Neutrophil (primary cell): Measurements from ENCODE around the gene SMAP2.

Experiments used
- H3K27ac ChIP-seq: fragments of 200-600 bp; sonication (generic); 2 replicates; pipeline ENCODE4 v1.5.1; 2016; ENCODE audit warnings: mild to moderate bottlenecking, moderate library complexity
- H3K27me3 ChIP-seq: fragments of 200-600 bp; sonication (generic); 2 replicates; pipeline ENCODE4 v1.6.0; 2016; ENCODE audit warnings: mild to moderate bottlenecking
- H3K36me3 ChIP-seq: fragments of 200-600 bp; sonication (generic); 2 replicates; pipeline ENCODE4 v1.5.1; 2017
- H3K4me1 ChIP-seq, 2 experiments: fragments of 200-600 bp in 1 of 2; sonication (generic) in 1 of 2; 1 replicate in 1 of 2; 2 replicates in 1 of 2; pipeline versions ENCODE4 v1.5.1 to v1.6.1; 2013 to 2016; ENCODE audit warnings: low read depth in 1 of 2, low read length in 1 of 2, mild to moderate bottlenecking in 1 of 2, moderate library complexity in 1 of 2; ENCODE audit not compliant: control insufficient read depth in 1 of 2, insufficient read depth in 1 of 2
- H3K4me3 ChIP-seq, 2 experiments: fragments of 200-600 bp in 1 of 2; sonication (generic) in 1 of 2; 1 replicate in 1 of 2; 2 replicates in 1 of 2; pipeline ENCODE4 v1.5.1; 2013 to 2016; ENCODE audit warnings: low read depth in 1 of 2, low read length in 1 of 2, mild to moderate bottlenecking in 1 of 2, moderate library complexity in 1 of 2
- H3K9me3 ChIP-seq: fragments of 200-600 bp; sonication (generic); 2 replicates; pipeline ENCODE4 v1.5.1; 2016
- TF ChIP-seq, protein P1 (sequence below): fragments of 200-600 bp; sonication (generic); IDR thresholded peaks from 2 replicates; pipeline ENCODE4 v1.5.1; 2016; ENCODE audit warnings: antibody characterized with exemption

The SMAP2 gene

GRCh38 chr1:40393173-40393572 is 19.6 kb downstream of the SMAP2 start:
- Histone ChIP-seq H3K27ac (peak overlapping the region; percentile 92), H3K36me3 (peaks cover 30% of the 10 kb centered on the region), H3K9me3 (no peaks in the 10 kb centered on the region), H3K4me3 (peak overlapping the region; percentile 46 to 60), H3K4me1 (peaks cover 99 to 100% of the 10 kb centered on the region in 2 experiments), H3K27me3 (no peaks in the 10 kb centered on the region)
- TF ChIP-seq, protein P1, sequence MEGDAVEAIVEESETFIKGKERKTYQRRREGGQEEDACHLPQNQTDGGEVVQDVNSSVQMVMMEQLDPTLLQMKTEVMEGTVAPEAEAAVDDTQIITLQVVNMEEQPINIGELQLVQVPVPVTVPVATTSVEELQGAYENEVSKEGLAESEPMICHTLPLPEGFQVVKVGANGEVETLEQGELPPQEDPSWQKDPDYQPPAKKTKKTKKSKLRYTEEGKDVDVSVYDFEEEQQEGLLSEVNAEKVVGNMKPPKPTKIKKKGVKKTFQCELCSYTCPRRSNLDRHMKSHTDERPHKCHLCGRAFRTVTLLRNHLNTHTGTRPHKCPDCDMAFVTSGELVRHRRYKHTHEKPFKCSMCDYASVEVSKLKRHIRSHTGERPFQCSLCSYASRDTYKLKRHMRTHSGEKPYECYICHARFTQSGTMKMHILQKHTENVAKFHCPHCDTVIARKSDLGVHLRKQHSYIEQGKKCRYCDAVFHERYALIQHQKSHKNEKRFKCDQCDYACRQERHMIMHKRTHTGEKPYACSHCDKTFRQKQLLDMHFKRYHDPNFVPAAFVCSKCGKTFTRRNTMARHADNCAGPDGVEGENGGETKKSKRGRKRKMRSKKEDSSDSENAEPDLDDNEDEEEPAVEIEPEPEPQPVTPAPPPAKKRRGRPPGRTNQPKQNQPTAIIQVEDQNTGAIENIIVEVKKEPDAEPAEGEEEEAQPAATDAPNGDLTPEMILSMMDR, result no peak

- TF ChIP-seq, protein P1, result no peak
- Histone ChIP-seq H3K9me3 (no peaks in the 10 kb centered on the region), H3K36me3 (peaks cover 20% of the 10 kb centered on the region), H3K4me3 (peak overlapping the region; percentile 46 to 60), H3K27ac (peak overlapping the region; percentile 92), H3K27me3 (no peaks in the 10 kb centered on the region), H3K4me1 (peaks cover 100% of the 10 kb centered on the region in 2 experiments)
These were observed 21.1 kb downstream of the SMAP2 start for GRCh38 chr1:40394491-40395172.

DNA sequence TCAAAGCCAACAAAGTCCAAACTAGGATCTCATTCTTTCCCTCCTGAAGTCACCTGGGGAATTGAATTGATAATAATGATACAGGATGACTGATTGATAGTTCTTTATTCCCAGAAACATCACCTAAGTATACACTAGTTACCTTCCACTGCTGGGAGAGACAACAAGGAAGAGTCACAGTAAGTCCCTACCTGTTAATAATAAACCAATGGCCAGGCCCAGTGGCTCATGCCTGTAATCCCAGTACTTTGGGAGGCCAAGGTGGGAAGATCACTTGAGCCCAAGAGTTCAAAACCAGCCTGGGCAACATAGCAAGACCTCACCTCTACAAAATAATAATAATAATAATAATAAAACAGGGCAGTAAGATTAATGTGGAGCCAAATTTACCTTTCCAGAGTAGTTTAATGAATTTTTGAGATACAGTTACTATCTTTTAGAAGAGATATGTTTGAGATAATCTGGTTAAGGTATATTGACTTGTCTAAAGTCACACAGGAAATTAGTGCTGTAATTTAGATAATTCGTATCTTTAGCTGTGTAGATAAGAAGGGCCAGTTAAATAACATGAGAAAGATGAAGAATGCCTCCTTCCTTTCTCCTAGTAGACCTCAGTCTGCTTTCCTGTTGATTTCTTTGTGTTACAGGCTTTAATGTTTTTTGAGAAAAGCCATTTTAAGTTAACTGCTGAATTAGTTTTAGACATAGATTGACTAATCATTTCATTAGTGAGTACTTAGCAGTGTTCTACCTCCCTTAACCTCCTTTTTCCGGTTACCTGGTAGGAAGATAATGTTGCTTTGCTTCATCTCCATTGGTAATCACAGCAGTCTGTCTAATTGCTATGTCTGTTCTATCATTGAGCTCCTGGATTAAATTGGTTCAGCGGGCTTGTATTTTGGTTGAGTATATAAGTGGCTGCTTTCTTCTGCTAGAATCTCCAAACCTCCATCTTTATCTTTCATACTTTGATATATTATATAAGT is 22.0 kb downstream of the SMAP2 start:
- Histone ChIP-seq H3K4me3 (peak overlapping the region; percentile 46 to 60), H3K27ac (peak overlapping the region; percentile 92)

DNA sequence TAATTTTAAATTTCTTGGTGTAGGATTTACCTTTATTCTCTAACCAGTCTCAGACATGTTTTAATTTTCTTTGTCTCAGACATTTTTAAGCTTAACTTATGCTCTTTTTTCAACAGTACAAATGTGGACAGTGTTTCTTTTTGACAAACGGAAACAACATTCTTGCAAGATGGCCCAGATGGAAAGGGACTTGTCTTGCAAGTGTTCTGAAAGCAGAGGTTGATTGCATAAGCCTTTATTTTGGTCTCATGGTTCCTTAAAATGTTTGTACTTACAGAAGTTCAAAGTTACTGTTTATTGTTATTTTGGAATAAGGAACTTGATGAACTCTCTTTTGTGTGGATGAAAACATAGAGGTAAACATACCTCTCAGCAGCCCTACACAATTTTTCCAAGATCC is 22.9 kb downstream of the SMAP2 start:
- peaks cover 100% of the 10 kb centered on the region in 2 experiments for H3K4me1 ChIP-seq
- TF ChIP-seq, protein P1, result no peak
- H3K9me3 ChIP-seq, result no peaks in the 10 kb centered on the region
- H3K36me3 ChIP-seq, result peaks cover 4% of the 10 kb centered on the region
- peak overlapping the region; percentile 46 to 60 for H3K4me3 ChIP-seq
- H3K27me3 ChIP-seq, result no peaks in the 10 kb centered on the region
- peak overlapping the region; percentile 92 for H3K27ac ChIP-seq

More for the DNA sequence above, 22.0 kb downstream of the SMAP2 start:
- TF ChIP-seq, protein P1, result no peak
- Histone ChIP-seq H3K9me3 (no peaks in the 10 kb centered on the region), H3K4me1 (peaks cover 100% of the 10 kb centered on the region in 2 experiments), H3K36me3 (peaks cover 11% of the 10 kb centered on the region), H3K27me3 (no peaks in the 10 kb centered on the region)

DNA sequence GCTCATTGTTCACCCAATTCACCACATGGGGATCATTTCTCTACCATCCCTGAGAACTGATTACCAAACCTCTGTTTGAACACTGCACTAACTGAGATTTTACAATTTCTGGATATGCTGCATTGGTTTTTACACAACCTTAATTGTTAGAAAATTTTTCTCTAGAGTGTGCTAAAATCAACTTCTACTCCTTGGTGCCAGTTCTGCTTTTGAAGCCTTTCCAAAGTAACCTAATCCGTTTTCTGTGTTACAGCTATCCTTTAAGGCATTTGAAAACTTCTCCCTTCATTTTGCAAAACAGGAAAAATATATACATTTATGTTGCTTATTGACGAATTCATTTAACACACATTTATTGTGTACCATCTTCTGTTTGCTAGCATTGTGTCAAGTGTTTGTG is 23.7 kb downstream of the SMAP2 start:
- TF ChIP-seq, protein P1, result no peak
- peaks cover 100% of the 10 kb centered on the region in 2 experiments for H3K4me1 ChIP-seq
- H3K27ac ChIP-seq, result peak overlapping the region; percentile 92
- H3K4me3 ChIP-seq, result peak overlapping the region; percentile 46 to 60
- H3K9me3 ChIP-seq, result no peaks in the 10 kb centered on the region
- peaks cover 5% of the 10 kb centered on the region for H3K36me3 ChIP-seq
- H3K27me3 ChIP-seq, result no peaks in the 10 kb centered on the region
